ENCODE measurements around the gene TXNDC12.

The TXNDC12 gene

GRCh38 chr1:51990478-51990965 is 64.5 kb downstream of the TXNDC12 start, which contains the start of gene RAB3B:
TSS of gene RAB3B (minus strand) at chr1:51990700. CDS start at chr1:51977117, 13,583 bp downstream.
- DNase-seq = peak; percentile 52

GRCh38 chr1:51989582-51990477 is 65.2 kb downstream of the TXNDC12 start:
- DNase-seq = no peak

- DNase-seq = no peak
These were observed 66.7 kb downstream of the TXNDC12 start for GRCh38 chr1:51988254-51988653.

- DNase-seq = no peak
These were observed 68.3 kb downstream of the TXNDC12 start for GRCh38 chr1:51986718-51987117.

GRCh38 chr1:51982161-51982560 is 72.8 kb downstream of the TXNDC12 start:
- no peak for DNase-seq

GRCh38 chr1:51981555-51981954 is 73.4 kb downstream of the TXNDC12 start:
- no peak for DNase-seq

GRCh38 chr1:51978099-51978498 is 76.9 kb downstream of the TXNDC12 start:
- no peak for DNase-seq

- no peak for DNase-seq
These were observed 78.0 kb downstream of the TXNDC12 start for GRCh38 chr1:51976846-51977602.

GRCh38 chr1:51973587-51974474 is 81.2 kb downstream of the TXNDC12 start:
- DNase-seq = peak; percentile 79

All from NCI-H187 treated with DMSO at 0.1 percent for 48 hours (cell line).